Measurements from ENCODE around the gene GCNT2. TPM values are rescaled to one million over a fixed set of nuclear protein-coding genes. Genes with fewer than 3 reads are reported as not detected.
A peak's percentile ranks its signal among the peaks of the same experiment; 100 is the strongest.

Gene GCNT2
- polyA plus RNA-seq, 3 donors: 3.5 to 10.0 (median 4.3) TPM

DNA sequence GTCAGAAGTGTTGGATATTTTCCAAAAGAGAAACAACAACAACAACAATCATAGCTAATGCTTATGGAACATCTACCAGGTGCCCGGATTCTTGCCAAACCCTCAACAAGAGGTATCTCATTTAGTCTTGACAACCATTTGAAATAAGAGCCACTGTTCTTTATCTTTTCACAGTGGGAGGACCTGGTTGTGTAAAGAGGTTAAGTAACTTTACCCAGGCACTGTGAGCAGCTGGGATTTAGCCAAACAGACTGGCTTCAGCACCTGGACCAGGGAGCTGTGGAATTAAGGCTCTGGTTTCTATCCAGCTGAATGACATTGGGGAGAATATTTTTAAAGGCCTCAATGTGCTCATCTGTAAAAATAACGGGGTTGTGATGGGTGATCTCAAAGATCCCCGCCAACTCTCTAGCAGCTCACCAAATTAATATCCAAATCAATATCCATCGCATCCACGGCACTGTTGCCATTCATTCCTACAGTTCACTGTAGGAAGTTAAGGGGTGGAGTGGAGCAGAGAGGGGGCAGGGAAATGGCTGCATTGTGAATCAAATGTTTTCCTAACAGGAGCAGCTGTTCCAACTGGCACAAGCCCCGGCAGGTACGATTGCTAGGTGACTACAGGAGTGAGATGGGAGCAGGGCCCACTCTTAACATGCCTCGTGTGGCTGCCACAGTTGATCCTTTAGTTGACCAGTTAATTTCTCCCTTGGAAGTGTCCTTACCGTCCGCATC is 61.8 kb downstream of the GCNT2 start:
- peaks cover 0 to 2% (median 1%) of the 10 kb centered on the region in 3 donors for H3K27me3 Mint-ChIP-seq (ENCODE audit: low read depth in 3 of 3)
- no peak overlapping the region for H3K4me3 ChIP-seq (replicated peaks in 1 of 3; ENCODE audit: low read depth in 2 of 3, low read length in 3 of 3)
- H3K4me2 ChIP-seq (replicated peaks; ENCODE audit: extremely low read depth, low read length, poor library complexity, severe bottlenecking): no peak overlapping the region
- DNase-seq: no peak
- peaks cover 72% of the 10 kb centered on the region for H4K20me1 ChIP-seq (ENCODE audit: insufficient read depth, low read length)
- H3K9me3 Mint-ChIP-seq: peaks cover 0 to 1% (median 0%) of the 10 kb centered on the region in 7 donors
- H3K36me3 Mint-ChIP-seq: peaks cover 25 to 30% of the 10 kb centered on the region in 2 donors
- H3K4me1 Mint-ChIP-seq: peaks cover 29% of the 10 kb centered on the region
- no peak overlapping the region for H3K9ac ChIP-seq (ENCODE audit: insufficient read depth, low read length, poor library complexity, severe bottlenecking)
- peak overlapping the region in 4 of 7 donors; percentile 18 to 75 (median 40) for H3K27ac Mint-ChIP-seq
- H3K36me3 ChIP-seq (replicated peaks in 1 of 2; ENCODE audit: control insufficient read depth in 1 of 2, insufficient read depth in 2 of 2, low read length in 2 of 2): peaks cover 6 to 30% of the 10 kb centered on the region in 2 donors
- peaks cover 50% of the 10 kb centered on the region for H3K79me2 ChIP-seq (ENCODE audit: insufficient read depth, low read length)
- peak overlapping the region in 1 of 2 donors; percentile 44 for H3K27ac ChIP-seq (ENCODE audit: low read depth in 1 of 2, low read length in 2 of 2)
- TF ChIP-seq, protein P1, sequence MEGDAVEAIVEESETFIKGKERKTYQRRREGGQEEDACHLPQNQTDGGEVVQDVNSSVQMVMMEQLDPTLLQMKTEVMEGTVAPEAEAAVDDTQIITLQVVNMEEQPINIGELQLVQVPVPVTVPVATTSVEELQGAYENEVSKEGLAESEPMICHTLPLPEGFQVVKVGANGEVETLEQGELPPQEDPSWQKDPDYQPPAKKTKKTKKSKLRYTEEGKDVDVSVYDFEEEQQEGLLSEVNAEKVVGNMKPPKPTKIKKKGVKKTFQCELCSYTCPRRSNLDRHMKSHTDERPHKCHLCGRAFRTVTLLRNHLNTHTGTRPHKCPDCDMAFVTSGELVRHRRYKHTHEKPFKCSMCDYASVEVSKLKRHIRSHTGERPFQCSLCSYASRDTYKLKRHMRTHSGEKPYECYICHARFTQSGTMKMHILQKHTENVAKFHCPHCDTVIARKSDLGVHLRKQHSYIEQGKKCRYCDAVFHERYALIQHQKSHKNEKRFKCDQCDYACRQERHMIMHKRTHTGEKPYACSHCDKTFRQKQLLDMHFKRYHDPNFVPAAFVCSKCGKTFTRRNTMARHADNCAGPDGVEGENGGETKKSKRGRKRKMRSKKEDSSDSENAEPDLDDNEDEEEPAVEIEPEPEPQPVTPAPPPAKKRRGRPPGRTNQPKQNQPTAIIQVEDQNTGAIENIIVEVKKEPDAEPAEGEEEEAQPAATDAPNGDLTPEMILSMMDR (IDR thresholded peaks at IDR 0.05): no peak
- intact Hi-C loops (cut with micrococcal nuclease): no loop called here
- WGBS (ENCODE audit: insufficient coverage): 86% methylated on average over 5 of the region's 10 CpGs
- no peak overlapping the region for H2AFZ ChIP-seq (ENCODE audit: insufficient read depth, low read depth, low read length, poor library complexity, severe bottlenecking)
- H3K9me3 ChIP-seq (replicated peaks in 1 of 2; ENCODE audit: control insufficient read depth in 1 of 2, insufficient read depth in 1 of 2, low read length in 2 of 2): no peaks in the 10 kb centered on the region
- peaks cover 5 to 9% of the 10 kb centered on the region in 2 donors for H3K4me1 ChIP-seq (ENCODE audit: control insufficient read depth in 1 of 2, insufficient read depth in 2 of 2, low read length in 2 of 2)
- no peaks in the 10 kb centered on the region for H3K27me3 ChIP-seq (ENCODE audit: control insufficient read depth in 2 of 2, insufficient read depth in 2 of 2, low read length in 2 of 2)
- H3K4me3 Mint-ChIP-seq: no peak overlapping the region

DNA sequence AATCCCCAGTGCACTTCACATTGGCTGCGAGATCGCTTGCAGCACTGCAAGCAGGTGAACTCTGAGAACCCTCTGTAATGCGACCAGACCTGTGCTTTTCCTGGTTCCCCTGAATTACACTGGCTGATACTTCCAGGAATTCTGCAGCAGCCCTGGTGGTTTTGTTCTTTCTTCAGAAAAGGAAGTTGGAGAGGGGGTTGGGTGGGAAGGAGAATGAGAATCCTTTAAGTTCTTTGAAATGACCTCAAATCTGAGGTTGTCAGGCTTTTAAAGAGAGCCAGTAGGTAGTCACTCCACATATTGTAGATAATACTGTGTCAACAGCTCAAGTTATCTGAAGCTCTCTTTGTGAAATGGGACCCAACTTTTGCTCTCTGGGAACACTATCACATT is 62.4 kb downstream of the GCNT2 start:
- no peak overlapping the region for H3K4me3 ChIP-seq (replicated peaks in 1 of 3; ENCODE audit: low read depth in 2 of 3, low read length in 3 of 3)
- Mint-ChIP-seq H3K36me3 (peaks cover 24 to 28% of the 10 kb centered on the region in 2 donors), H3K9me3 (no peaks in the 10 kb centered on the region), H3K4me1 (peaks cover 27% of the 10 kb centered on the region), H3K27ac (peak overlapping the region in 4 of 7 donors; percentile 0 to 85 (median 40)), H3K27me3 (ENCODE audit: low read depth in 3 of 3) (peaks cover 0 to 2% (median 1%) of the 10 kb centered on the region in 3 donors), H3K4me3 (no peak overlapping the region)
- H2AFZ ChIP-seq (ENCODE audit: insufficient read depth, low read depth, low read length, poor library complexity, severe bottlenecking): no peak overlapping the region
- intact Hi-C loops (cut with micrococcal nuclease): no loop called here
- peaks cover 5 to 9% of the 10 kb centered on the region in 2 donors for H3K4me1 ChIP-seq (ENCODE audit: control insufficient read depth in 1 of 2, insufficient read depth in 2 of 2, low read length in 2 of 2)
- H3K9me3 ChIP-seq (replicated peaks in 1 of 2; ENCODE audit: control insufficient read depth in 1 of 2, insufficient read depth in 1 of 2, low read length in 2 of 2): no peaks in the 10 kb centered on the region
- peaks cover 6 to 33% of the 10 kb centered on the region in 2 donors for H3K36me3 ChIP-seq (replicated peaks in 1 of 2; ENCODE audit: control insufficient read depth in 1 of 2, insufficient read depth in 2 of 2, low read length in 2 of 2)
- peak overlapping the region in 1 of 2 donors; percentile 21 for H3K27ac ChIP-seq (ENCODE audit: low read depth in 1 of 2, low read length in 2 of 2)
- peaks cover 51% of the 10 kb centered on the region for H3K79me2 ChIP-seq (ENCODE audit: insufficient read depth, low read length)
- 48% methylated on average over 3 of the region's 3 CpGs for WGBS (ENCODE audit: insufficient coverage)
- TF ChIP-seq, protein P1 (IDR thresholded peaks at IDR 0.05): no peak
- no peaks in the 10 kb centered on the region for H3K27me3 ChIP-seq (ENCODE audit: control insufficient read depth in 2 of 2, insufficient read depth in 2 of 2, low read length in 2 of 2)
- DNase-seq: no peak
- H3K4me2 ChIP-seq (replicated peaks; ENCODE audit: extremely low read depth, low read length, poor library complexity, severe bottlenecking): no peak overlapping the region
- peaks cover 78% of the 10 kb centered on the region for H4K20me1 ChIP-seq (ENCODE audit: insufficient read depth, low read length)
- H3K9ac ChIP-seq (ENCODE audit: insufficient read depth, low read length, poor library complexity, severe bottlenecking): no peak overlapping the region
